HL-60 (cell line): ENCODE results near the gene TENM3.

Source experiments
- DNase-seq, 2 experiments: peaks; one replicate each; pipeline ENCODE4 v3.0.0-alpha.2; 2010 to 2020; ENCODE audit warnings: low read depth in 1 of 2, low spot score in 1 of 2
- H3K27ac ChIP-seq: fragments of 250-450 bp; sonication (Bioruptor Pico); replicated peaks from 2 replicates; pipeline ENCODE4 v1.5.1; 2020; ENCODE audit warnings: mild to moderate bottlenecking, moderate library complexity
- H3K27me3 ChIP-seq: fragments of 250-450 bp; sonication (Bioruptor Pico); 2 replicates; pipeline ENCODE4 v1.5.1; 2021; ENCODE audit warnings: mild to moderate bottlenecking, moderate library complexity; ENCODE audit not compliant: insufficient read depth, poor library complexity, severe bottlenecking
- H3K4me3 ChIP-seq: replicated peaks from 2 replicates; pipeline ENCODE4 v1.5.1; 2011; ENCODE audit warnings: mild to moderate bottlenecking, control low read depth, low read length; ENCODE audit not compliant: insufficient read depth
- CTCF ChIP-seq: IDR thresholded peaks from one replicate; pipeline ENCODE4 v1.5.1; 2011; ENCODE audit warnings: low read length, control low read depth, inconsistent platforms; ENCODE audit not compliant: insufficient read depth
- GABPA ChIP-seq: IDR thresholded peaks from 2 replicates; pipeline ENCODE4 v1.6.1; 2012; ENCODE audit warnings: low read depth
- POLR2AphosphoS5 ChIP-seq: IDR thresholded peaks from 2 replicates; pipeline ENCODE4 v1.6.1; 2012; ENCODE audit warnings: low read depth
- REST ChIP-seq: IDR thresholded peaks from 2 replicates; pipeline ENCODE4 v1.6.1; 2012; ENCODE audit warnings: low read depth; ENCODE audit not compliant: insufficient replicate concordance
- SPI1 ChIP-seq: IDR thresholded peaks from 2 replicates; pipeline ENCODE4 v1.6.1; 2012; ENCODE audit warnings: low read depth, mild to moderate bottlenecking, borderline replicate concordance

Gene TENM3

GRCh38 chr4:182842104-182842600 is 599.0 kb downstream of the TENM3 start:
- Histone ChIP-seq H3K4me3 (no peak overlapping the region), H3K27me3 (no peaks in the 10 kb centered on the region), H3K27ac (no peak overlapping the region)
- DNase-seq: no peak
- TF ChIP-seq POLR2AphosphoS5 (no peak), SPI1 (no peak), CTCF (no peak), GABPA (no peak), REST (no peak)

GRCh38 chr4:182842759-182843390 is 599.7 kb downstream of the TENM3 start:
- Histone ChIP-seq H3K27ac (no peak overlapping the region), H3K27me3 (no peaks in the 10 kb centered on the region), H3K4me3 (no peak overlapping the region)
- DNase-seq: no peak
- TF ChIP-seq REST: no peak
- TF ChIP-seq POLR2AphosphoS5: no peak
- TF ChIP-seq SPI1: no peak
- TF ChIP-seq GABPA: no peak
- TF ChIP-seq CTCF: no peak

- TF ChIP-seq POLR2AphosphoS5: no peak
- TF ChIP-seq REST: no peak
- TF ChIP-seq GABPA: no peak
- no peak for TF ChIP-seq SPI1
- TF ChIP-seq CTCF: no peak
- H3K27me3 ChIP-seq: no peaks in the 10 kb centered on the region
- H3K4me3 ChIP-seq: no peak overlapping the region
- H3K27ac ChIP-seq: no peak overlapping the region
- DNase-seq: no peak
These were observed 600.7 kb downstream of the TENM3 start for GRCh38 chr4:182843808-182844325.
